Measurements from ENCODE around the gene SOX30. TPM values are rescaled to one million over a fixed set of nuclear protein-coding genes. Genes with fewer than 3 reads are reported as not detected.

SOX30 gene
- total RNA-seq, 1 donor from 2014 or later, result not detected

- DNase-seq (ENCODE audit: low read depth in 2 of 2), result no peak
Measured at GRCh38 chr5:157659868-157660660, 7.8 kb upstream of the SOX30 start.

GRCh38 chr5:157658893-157659292 lies 6.7 kb upstream of the SOX30 start:
- DNase-seq (ENCODE audit: low read depth in 2 of 2), result no peak

DNA sequence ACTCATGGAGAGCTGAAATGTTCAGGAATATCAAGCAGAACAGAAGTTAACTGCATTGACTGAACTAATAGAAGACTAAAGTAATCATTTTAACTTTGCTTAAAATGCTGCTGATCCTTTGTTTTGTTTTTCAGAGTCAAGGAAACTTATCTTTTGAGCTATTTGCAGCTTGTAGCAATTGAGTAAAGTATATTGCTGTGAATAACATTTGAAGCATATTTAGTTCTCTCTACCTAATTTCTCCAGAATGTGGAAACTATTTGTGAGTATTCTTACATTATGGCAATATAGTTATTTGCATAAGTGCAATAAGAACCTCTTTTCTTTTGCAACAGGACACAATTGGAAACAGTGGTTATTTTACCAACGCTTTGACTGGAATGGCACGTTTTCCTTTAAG lies 5.3 kb upstream of the SOX30 start:
- no peak for DNase-seq (ENCODE audit: low read depth in 2 of 2)

DNA sequence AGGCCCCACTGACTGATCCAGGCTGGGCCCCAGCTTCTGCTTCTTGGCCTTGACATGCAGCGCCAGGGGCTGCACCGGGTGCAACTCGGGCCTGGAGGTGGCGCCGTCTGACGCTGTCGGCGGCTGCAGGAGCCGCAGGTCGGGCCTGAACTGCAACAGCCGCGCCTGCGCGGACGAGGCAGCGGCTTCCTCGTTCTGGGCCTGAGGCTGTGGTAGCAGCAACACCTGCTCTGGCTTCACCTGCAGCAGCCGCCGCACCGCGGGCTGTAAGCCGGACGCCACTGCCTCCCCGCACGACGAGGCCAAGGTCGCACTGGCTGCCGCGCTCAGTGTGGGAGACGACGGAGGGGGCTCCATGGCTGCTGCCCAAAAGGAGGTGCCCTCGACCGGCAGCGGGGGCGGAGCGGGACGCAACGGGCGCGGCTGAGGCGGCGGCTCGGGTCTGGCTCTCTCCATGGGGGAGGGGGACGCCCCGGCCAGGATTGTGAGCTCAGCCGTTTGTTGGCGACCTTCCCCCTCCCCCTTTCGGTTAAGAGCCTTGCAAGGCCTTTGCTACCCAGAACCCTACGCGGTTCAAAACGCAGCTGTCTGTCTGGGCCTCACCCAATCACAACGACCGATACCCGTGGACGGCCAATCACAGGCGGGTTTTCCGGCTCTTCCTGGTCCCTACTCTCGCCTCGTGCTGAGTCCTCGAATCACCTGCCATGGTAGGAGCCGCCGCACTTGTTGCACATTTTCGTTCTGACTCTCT lies 438 bp downstream of the SOX30 start:
- peak; percentile 54 to 66 for DNase-seq (ENCODE audit: low read depth in 2 of 2)

DNA sequence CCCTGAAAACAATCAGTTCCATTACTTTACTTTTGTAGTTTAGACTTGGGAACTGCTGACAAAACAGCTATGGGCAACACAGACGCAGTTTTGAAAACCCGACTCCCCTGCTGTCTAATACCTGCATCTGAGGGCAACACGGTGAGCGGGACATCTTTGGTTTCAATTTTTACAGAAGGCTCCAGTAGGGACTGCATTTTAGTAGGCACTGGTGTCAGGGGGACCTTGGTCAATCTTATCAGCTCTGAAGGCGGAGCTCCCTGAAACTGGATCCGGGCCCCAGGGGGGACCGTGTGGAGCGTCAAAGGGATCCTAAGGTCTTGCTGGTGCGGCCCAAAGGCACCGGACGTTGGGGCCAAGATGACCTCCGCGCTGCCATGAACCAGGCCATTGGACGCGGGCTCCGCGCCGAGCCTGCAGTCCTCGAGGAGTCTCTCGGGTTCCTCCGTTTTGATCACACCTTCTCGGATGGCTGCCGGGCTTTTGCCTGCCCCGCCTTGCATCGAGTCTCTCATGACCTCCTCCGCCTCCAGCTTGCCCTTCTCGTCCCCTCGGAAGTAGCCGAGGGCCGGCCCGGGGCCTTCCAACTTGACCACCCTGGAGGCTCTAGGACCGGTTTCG lies 1.1 kb downstream of the SOX30 start:
- no peak for DNase-seq (ENCODE audit: low read depth in 2 of 2)

- DNase-seq (ENCODE audit: low read depth in 2 of 2), result no peak
Measured at GRCh38 chr5:157649101-157649500, 3.1 kb downstream of the SOX30 start.

- DNase-seq (ENCODE audit: low read depth in 2 of 2), result no peak
Measured at GRCh38 chr5:157648275-157648990, 3.8 kb downstream of the SOX30 start.

DNA sequence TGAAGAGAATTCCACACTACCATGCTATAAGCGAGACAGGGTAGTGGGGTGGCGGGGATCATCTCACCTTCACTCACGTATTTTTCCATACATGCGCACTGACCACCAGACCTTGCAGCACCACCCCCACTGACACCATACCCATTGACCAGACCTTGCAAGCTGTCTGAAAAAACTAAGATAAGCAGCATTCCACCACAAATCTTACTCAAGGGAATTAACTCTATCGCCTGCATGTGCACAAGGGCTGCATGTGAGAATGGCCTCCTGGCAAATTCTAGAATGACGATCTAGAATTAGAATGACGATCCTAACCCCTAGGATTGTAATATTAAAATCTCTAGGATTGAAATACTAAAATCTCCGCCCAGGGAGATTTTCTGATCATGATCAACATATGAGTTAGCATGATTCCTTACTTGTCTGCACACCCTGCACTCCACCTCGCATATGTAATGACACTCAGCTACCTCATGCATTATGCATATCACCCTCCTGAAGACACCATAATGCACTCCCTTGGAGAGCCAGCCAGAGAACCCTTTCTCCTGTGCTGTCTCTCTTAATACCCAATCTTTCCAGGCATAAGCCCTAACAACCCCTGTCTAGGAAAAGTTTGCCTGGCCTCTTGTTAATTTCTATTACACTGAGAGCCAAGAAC lies 11.7 kb downstream of the SOX30 start:
- DNase-seq (ENCODE audit: low read depth in 2 of 2), result no peak

DNA sequence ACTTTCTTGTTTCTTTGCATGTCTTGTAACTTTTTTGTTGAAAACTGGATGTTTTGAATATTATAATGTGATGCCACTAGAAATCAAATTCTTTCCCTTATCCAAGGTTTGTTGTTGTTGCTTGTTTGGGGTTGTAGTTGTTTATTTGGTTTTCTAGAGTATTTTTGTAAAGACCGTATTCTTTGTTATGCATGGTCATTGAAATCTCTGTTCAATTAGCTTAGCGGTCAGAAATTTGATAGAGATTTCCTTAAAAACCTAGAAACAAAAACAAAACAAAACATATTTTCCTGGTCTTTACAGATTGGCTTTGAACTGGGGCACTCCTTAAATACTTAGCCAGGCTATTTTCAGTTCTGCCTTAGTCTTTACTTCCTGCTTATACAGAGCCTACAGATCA lies 21.9 kb downstream of the SOX30 start:
- no peak for DNase-seq (ENCODE audit: low read depth in 2 of 2)

DNA sequence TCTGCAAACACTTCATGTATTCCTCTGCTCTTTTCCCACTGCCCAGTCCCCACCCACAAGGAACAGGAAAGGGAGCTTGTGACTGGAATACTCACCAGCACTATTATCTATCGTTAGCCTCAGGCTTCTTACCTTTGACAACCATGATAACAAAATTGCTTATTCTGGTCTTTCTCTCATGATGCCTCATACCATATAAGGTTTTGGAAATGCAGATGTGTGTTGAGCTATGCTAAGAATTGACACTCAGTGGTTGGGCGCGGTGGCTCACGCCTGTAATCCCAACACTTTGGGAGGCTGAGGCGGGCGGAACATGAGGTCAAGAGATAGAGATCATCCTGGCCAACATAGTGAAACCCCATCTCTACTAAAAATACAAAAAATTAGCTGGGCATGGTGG lies 25.4 kb downstream of the SOX30 start:
- DNase-seq (ENCODE audit: low read depth in 2 of 2), result no peak

DNA sequence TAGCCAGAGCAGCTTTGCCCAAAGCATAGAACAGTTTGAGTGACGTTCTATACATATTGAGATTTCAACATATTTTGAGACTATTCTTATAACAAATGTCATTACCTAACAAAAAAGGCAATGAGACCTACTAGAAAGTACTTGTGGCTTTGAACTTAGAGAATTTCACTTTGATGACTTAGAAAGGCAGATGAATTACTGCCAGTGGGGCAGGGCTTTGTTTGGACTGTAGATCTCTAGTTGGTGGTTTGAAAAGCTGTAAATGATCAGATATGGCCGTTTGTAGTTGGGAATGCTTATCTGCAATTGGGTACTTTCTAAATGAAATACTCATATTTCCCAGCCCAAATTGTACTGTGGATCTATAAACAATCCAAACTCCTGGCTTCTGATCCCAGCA lies 28.1 kb downstream of the SOX30 start:
- DNase-seq (ENCODE audit: low read depth in 2 of 2), result no peak

GRCh38 chr5:157620776-157621175 lies 31.5 kb downstream of the SOX30 start:
- no peak for DNase-seq (ENCODE audit: low read depth in 2 of 2)

- no peak for DNase-seq (ENCODE audit: low read depth in 2 of 2)
Measured at GRCh38 chr5:157618191-157618765, 34.0 kb downstream of the SOX30 start.

DNA sequence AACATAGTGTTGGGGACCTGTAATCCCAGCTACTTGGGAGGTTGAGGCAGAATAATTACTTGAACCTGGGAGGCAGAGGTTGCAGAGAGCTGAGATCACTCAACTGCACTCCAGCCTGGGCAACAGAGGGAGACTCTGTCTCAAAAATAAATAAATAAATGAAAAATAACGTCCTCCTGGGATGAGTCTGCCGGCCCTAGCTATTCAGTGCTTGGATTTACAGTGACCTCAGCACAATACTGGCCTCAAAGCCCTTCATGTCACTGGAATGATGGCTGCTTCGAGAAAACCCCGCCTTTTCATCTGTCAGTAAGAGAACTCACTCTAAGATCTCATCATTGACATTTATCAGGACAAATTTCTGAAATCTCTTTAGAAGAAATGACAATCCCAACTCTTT lies 35.5 kb downstream of the SOX30 start:
- DNase-seq (ENCODE audit: low read depth in 2 of 2), result no peak

DNA sequence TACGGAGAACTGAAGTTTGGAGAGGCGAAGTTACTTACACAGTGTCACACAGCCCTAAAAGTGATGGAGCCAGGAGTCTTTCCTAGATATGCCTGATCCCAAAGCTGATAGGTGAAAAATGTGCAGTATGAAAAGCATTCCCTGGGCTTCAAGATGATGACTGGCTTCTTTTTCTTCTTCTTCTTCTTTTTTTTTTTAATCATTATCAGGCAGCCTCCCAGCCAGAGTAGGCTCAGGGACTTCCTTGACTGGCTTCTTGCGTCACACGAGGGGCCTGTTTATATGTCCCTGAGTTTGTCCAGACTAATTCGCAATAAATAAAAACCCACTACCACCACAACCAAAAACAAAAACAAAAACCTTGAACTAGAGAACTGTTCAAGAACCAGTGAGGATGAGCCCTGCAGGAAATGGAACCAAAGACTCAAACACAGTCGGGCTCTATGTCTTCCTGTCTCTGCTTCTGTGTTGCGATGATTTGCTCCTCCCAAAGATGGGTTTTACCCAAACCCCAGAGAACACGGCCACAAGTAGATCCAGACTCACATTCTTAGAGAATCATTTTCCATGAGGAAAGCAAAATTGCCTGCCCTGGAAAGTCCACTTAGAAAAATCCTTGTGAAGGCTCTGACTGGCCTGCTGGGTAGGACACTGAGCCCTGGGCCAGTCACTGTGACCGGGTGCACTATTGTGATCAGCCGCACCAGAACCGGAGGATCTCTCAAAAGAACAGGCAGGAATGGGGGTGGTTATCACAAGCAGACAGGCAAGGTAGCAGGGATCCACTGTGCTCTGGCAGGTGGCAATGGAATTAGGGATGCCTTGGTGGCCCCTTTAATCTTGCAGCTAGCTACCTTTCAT lies 38.6 kb downstream of the SOX30 start:
- DNase-seq (ENCODE audit: low read depth in 2 of 2), result no peak

DNA sequence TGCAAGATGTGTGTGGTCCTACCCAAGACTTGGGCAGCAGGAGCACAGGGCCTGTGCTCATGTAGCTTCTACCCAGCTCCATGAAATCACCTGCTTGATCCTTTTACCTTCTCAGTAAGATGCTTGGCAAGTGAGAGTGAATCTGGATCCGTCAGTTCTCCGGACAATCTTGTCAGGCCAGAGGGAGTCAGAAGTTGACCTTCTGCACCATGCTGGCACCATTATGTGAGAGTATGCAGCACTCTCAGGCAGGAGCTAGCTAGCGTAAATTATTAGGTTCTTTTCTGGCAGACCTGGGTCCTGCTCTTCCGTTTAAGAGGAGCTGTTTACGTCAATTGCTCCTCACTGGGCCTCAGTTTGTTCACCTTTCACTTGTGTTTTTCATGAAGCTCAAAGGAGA lies 39.7 kb downstream of the SOX30 start:
- DNase-seq (ENCODE audit: low read depth in 2 of 2), result no peak

- no peak for DNase-seq (ENCODE audit: low read depth in 2 of 2)
Measured at GRCh38 chr5:157611571-157612476, 40.4 kb downstream of the SOX30 start.

- DNase-seq (ENCODE audit: low read depth in 2 of 2), result no peak
Measured at GRCh38 chr5:157610990-157611389, 41.2 kb downstream of the SOX30 start.

DNA sequence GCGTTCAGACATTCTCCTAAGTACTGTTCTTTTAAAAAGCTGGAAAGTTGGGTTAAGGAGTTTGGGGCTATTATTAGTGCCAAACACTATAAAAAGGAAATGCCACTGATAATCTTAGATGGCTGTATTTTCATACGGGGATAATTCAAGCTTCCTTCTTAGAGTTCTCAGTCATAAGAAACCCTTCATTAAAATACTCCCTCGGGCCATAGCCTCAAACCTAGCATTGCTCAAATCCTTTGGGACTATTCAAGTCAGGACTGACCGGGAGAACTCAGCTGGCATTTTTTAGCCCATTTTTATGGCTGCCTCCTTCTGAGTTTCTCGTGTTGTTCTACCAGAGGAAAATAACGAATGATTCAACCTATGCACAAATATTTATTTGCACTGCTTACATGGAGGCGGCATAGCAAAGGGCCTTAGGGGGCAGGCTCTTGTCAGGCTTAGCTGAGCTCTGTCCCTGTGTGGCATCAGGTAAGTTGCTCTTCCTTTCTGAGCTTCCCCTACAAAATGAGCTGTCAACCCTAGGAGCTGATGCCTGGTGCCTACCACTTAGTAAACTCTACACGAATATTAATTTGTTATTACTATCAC lies 43.2 kb downstream of the SOX30 start:
- DNase-seq (ENCODE audit: low read depth in 2 of 2), result no peak

Measured in lung microvascular endothelial cell (primary cell).